H4 (cell line): ENCODE results near the gene GMEB2. TPM values are rescaled to one million over a fixed set of nuclear protein-coding genes. Genes with fewer than 3 reads are reported as not detected.
"Not testable (repeated sequence)": the region's sequence is repeated elsewhere in the genome, so short reads cannot be mapped to it uniquely, and the experiment has no call there.

ENCODE experiments used
- DNase-seq: peaks from one replicate; pipeline ENCODE4 v3.0.0-alpha.2; 2015; ENCODE audit warnings: low spot score
- total RNA-seq: library from RNA; depleted of rRNA; stranded (reverse); fragments of >200 nt; shearing (Covaris generic); gene quantifications from 2 replicates; pipeline ENCODE4 v1.2.3, GENCODE V29; 2014

GMEB2 gene
- total RNA-seq, 1 experiment from 2014 or later: 5.5 TPM

DNA sequence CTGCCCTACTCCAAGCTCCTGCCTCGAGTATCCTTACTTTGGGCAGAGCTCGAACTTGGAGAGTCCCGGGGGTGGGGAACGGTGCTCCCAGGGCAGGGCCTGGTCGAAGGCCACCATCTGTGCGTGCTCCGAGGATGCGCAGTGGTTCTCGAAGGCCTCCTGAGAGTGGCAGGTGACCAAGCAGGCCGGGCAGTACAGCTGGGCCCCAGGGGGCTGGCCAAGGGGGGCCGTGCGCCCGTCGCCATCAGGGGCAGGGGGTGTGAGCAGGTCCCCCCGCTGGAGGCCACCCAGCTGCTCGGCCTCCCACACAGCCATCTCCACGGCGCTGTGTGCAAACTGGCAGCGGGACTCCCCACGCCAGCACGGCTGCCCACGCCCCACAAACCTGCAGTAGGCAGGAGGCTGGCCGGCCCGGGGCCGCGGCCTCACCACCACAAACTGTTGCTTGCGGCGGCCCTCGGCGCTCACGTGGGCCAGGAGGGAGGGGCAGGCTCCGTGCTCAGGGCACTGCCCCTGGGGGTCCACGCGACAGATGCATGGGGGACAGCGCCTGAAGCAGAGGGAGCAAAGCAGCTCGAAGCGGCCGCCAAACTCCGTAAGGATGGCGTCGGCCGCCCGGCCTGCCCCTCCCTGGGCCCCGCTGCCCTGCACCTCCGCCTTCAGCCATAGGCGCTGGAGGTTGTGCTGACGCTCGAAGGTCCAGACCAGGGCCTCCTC is 54.7 kb downstream of the GMEB2 start:
- no peak for DNase-seq

DNA sequence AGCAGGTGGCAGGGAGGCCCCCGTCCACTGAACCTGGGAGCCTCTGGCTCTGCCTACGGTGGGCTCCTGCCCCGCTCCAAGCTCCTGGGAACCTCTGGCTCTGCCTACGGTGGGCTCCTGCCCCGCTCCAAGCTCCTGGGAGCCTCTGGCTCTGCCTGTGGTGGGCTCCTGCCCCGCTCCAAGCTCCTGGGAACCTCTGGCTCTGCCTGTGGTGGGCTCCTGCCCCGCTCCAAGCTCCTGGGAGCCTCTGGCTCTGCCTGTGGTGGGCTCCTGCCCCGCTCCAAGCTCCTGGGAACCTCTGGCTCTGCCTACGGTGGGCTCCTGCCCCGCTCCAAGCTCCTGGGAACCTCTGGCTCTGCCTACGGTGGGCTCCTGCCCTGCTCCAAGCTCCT is 55.8 kb downstream of the GMEB2 start:
- not testable (repeated sequence) for DNase-seq

DNA sequence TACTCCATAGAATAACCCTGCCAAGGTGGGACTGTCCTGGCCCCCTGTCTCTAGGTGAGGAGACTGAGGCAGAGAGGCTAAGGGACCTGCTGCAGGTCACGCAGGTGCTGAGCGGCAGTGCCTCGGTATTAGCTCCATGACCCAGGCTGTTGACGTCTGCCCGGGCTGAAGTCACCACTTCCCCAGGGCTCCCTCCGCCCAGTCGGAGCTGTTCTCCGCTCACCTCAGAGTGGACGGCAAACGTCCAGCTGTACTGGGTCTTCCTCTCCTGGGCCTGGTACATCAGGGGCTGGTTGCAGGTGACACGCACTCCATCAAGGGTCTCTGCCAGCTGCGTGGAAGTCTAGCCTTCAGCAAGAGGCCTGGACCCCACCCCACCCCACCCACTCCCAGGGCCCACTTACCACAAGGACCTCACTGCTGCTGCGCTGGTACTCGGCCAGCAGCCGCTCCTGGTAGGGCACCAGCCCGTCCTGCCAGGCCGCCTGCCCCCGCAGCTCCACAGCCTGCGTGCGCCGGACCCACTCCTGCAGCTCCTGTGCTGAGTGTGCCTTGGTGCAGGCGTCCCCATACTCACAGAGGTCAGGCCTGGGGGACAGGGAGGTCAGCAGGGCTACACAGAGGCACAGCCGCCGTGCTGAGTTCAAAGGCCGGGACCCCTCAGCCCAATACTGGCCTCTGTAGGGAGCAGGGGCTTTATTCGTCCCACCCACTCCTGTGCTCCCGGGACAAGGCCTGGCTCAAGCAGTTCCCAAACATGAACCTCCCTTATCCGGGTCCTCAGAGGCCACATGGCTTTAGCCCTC is 56.4 kb downstream of the GMEB2 start:
- DNase-seq: no peak

DNA sequence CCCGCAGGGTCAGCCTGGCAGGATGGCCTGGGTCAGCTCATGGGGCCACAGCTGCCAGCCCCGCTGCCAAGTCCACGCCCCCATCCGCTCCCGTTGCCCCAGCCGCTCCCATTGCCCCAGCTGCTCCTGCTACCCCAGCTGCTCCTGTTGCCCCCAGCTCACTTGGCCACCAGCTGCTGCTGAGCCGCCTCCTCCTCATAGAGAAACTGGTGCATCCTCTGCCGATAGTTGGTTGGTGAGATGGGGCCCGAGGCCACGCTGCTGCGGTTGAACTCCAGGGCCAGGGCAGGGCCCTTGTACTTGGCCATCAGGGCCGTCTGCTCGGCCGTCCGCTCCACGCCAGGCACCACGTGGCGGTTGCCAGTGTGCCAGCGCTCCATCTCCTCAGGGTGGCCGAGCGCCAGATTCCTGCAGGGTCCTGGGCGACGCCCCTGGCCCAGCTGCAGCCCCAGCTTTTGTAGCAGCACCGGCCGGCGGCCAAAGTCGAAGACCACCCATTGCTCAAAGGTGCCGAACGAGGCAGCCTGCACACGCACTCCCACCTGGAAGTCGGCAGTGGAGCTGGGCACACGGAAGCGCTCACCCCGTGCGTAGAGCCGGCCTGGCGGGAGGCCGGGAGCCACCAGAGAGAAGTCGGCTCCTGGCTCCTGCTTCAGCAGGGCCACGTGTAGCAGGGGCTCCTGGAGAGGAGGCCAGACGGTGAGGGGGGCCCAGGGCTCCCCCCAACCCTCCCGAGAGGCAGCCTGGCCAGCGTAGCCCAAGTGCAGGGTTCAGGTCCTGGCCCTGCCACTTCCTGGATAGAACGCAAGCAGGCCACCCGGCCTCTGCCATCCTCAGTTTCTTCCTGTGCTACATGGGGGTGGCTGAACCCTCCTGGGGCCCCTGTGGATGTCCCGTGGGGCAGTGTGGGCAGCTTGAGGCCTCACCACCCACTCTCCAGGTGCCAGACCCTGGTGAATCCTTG is 57.6 kb downstream of the GMEB2 start:
- DNase-seq: no peak

DNA sequence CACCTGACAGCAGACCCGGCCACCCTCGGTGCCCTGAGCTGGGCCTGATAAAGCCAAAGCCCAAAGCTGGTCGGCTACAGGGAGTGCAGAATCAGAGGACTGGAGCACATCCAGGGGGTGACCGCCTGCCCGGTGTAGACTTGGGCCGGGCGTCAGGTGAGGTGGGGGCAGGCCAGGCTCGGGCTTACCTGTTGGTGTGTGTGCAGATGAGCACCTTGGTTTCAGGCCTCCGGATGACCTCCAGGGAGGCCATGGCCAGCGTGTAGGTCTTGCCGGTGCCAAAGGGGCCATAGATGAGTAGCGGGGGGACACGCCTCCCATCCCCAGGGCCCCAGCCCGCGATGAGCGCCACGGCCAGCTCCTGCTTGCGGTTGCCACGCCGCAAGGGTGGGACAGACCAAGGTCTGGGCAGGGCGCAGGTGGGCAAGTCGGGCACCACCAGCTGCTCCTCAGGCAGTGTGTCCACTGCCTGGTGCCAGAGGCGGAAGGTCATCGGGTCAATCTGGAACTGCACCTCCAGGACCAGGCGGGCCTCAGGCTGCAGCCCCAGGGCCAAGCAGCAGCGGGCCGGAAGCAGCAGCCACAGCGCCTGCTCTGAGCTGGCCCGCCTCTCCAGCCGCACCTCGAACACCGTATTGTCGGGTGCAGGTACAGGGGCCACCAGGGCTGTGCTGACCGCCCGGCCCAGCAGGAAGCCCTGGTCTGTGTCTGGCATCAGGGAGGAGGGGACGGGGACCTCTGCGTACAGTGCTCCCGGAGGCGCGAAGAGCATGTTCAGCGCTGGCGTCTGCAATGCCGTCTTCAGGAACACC is 58.5 kb downstream of the GMEB2 start:
- no peak for DNase-seq

DNA sequence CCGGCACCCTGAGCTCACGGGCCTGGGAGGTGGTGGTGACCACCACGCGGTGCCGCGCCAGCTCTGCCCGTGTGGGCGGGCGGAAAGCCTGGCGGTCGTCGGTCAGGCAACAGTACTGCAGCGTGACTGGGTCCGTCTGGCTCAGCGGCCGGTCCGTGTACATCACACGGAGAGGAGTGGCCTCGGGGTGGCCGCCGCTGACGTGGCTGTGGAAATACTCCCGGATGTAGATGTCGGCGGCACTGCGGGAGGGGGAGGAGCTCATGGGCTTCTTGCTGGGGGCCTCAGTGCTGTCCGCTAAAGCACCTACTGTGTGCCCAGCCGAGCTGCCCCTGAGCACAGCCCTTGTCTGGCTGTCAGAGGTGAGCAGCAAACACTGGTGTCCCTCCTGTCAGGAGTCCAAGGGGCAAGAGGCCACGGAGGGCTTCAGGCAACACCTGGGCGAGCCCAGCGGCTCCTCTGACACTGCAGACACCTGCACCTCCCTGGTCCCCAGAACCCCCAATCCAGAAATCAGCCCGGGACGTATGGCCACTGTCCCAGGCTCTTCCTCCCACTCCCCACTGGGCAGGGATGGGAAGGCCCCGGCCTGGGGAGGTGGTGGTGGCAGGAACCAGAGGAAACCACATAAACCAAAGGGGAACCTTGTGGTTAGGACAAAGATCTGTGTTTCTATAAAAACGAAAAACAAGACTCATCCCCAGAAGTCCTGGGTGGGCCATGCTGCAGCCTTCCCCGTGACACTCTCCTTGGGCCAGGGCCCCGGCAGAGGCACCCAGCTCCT is 59.3 kb downstream of the GMEB2 start:
- no peak for DNase-seq

DNA sequence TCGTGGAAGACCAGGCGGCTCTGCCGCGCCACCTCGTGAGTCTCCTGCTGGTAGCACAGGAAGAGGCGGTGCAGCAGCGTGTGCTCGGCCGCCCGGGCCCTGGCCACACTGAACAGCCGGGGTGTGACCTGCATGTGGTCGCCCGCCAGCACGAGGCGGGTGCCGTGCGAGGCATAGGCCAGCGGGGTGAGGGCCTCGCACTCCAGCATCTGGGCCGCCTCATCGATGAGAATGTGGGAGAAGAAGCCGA is 59.8 kb downstream of the GMEB2 start:
- DNase-seq: no peak

DNA sequence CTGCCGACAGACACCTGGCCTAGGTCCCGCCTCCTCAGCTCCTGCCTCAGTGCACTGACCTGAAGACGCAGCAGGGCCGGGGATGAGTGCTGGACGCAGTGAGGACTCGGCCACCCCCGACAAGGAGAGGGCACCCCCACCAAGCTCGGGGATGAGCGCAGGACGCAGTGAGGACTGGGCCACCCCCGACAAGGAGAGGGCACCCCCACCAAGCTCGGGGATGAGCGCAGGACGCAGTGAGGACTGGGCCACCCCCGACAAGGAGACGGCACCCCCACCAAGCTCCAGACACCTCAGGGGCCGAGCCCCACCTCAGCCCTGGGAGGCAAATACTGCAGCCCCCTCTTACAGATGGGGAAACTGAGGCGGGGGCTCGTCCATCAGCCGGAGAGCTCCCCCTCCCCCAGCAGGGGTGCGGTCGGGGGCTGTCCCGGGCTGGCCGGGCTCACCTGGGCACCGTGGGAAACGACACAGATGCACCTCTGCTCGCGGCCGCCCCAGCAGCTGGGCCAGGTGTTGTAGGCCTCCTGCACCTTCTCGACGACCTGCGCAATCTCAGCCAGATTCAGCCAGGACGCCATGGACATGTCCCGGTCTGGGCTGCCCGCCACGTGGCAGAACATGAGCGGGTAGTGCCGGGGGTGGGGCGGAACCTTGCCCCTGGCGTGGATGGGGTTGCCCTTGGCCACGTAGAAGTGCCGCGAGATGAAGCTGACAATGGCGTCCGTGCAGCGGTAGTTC is 60.3 kb downstream of the GMEB2 start:
- DNase-seq: no peak

DNA sequence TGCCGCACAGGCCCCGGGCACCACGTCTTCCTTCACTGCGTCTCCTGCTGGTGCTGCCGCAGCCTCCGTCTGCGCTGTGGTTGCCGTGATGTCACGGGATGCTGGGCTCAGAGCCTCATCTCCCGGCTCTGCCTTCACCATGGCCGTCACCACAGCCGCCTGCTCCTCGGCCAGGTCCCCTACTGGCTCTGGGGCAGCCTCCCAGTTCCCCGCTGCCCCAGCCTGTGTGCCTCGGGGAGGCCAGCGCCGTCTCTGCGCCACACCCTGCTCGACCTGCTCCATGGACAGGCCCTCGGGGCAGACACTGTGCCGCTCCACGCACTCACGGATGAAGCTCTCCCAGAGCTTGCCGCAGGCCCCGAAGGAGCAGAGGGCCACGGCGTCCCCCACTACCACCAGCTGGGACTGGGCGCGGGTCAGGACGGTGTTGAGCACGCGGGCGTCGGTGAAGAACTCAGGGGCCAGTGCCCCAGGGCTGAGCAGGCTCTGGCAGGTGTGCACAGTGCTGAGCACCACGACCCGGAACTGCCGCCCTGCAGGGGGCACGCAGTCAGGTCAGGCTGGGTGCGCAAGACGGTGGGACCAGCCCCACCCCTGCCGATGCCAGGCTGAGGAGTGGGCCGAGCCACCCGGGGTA is 61.1 kb downstream of the GMEB2 start:
- no peak for DNase-seq

DNA sequence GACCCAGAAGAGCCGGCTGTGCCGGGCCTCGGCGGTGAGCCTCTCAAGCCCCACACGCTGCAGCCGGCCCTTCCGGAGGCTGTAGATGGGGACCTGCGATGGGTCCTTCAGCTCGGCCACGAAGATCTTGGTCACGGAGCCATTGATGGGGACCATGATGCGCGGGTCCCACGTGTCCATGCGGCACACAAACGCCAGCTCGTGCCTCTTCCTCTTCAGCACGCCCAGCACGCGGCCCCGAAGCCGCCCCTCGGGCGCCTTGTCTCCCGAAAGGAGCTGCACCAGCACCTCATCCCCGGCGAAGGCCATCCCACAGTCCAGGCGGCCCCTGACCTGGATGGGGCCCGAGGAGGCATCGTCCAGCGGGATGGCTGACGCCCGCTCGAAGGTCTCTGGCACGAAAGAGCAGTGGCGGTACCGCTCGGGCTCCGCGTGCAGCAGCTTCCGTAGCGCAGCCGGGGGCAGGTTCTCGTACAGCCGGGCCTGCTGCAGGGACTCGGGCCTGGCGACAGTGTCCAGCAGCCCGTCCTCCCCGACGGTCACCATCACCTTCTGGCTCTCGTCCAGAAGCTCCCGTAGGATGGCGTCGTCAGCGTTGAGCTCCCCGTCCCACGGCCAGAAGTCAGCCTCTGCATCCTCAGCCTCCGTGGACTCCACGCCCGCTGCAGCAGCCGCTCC is 61.7 kb downstream of the GMEB2 start:
- no peak for DNase-seq

DNA sequence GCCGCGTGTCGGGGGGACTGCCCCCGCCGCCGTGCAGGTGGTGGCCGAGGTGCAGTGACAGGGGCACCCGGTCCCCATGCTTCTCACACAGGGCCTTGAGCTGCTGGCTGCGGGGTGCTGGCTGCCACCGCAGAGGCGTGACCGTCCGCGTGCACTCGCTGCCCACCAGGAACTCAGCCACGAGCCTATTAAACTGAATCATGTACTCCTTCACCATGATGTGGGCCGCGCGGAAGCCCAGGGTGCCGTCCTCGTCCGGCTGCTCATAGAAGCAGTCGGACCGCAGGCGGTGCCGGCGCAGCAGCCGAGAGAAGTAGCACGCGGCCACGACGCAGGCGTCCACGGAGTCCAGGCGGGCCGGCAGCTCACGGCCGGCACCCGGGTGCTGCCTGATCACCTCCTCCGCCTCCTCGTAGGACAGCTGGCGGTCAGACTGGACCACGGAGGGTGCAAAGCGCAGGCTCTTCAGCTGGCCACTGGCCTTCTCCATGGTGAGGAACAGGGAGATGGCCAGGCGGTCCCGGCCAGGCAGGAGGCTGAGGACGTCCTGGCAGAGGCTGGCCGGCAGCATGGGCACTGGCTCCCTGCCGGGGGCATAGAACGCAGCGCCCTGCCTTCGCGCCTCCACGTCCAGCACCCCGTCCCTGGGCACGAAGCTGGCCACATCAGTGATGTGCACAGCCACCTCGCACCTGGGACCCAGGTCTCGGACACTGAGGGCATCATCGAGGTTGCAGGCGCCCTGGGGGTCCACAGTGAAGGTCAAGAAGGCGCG is 62.7 kb downstream of the GMEB2 start:
- DNase-seq: no peak

DNA sequence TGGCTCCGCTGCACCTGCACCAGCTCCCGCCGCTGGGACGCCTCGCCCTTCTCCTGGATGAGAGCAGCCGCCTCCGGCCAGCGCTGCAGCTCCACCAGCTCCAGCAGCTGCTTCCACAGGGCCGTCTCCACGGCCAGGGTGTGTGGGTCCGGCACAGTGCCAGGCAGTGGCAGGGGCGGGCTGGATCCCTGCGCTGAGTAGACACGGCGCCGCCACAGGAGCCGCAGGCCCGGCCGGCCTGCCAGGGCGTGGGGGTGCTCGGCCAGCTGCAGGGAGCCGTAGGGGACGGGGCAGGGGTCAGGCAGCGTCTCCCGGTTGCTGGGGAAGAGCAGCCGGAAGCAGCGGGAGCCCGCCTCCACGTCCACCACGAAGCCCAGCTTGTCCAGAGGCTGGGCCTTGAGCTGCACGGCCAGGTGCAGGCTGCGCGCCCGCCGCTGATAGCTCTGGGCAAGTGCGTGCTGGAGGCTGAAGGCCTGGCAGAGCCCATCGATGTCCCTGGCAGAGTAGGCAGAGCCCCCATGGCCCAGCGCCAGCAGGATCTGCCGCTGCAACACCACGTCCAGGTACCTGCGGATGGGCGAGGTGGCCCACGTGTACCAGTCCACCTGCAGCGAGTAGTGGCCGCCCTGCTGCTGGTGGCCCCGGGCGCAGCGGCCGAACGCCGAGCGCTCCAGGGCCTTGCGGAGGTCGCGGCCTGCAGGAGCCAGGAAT is 63.5 kb downstream of the GMEB2 start:
- no peak for DNase-seq

DNA sequence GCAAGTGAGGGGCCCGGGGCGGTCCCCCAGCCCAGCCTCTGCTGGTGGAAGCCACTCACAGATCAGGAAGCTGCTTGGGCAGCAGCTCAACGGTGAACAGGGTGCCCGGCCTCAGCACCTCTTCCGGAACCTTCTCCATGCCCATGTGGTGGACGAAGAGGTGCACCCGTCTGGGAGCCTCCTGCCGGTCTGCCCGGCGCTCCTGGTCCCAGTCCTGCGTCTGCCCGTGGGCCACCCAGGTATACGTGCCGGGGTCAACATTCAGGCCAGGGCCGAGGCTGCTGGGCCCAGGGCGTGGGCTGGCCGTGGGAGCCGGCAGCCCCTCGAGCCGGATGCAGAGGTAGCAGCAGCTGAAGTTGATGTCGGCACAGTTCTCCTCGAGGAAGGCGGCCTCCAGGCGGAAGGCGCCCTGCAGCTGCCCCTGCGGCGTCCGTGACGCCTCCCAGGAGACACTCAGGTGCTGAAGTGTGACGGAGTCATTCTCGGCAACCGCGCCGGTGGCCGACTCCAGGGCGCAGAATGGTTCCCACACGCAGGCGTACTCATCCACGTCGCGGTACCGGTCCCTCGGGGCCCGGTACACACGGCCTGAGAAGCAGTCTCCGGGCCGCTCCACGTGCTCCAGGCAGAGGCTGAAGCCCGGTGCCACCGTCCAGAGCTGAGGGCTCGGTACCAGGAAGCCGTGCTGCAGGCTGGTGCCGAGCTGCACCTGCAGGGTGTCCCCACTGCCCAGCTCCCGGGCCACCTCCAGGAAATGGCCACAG is 64.3 kb downstream of the GMEB2 start:
- no peak for DNase-seq

DNA sequence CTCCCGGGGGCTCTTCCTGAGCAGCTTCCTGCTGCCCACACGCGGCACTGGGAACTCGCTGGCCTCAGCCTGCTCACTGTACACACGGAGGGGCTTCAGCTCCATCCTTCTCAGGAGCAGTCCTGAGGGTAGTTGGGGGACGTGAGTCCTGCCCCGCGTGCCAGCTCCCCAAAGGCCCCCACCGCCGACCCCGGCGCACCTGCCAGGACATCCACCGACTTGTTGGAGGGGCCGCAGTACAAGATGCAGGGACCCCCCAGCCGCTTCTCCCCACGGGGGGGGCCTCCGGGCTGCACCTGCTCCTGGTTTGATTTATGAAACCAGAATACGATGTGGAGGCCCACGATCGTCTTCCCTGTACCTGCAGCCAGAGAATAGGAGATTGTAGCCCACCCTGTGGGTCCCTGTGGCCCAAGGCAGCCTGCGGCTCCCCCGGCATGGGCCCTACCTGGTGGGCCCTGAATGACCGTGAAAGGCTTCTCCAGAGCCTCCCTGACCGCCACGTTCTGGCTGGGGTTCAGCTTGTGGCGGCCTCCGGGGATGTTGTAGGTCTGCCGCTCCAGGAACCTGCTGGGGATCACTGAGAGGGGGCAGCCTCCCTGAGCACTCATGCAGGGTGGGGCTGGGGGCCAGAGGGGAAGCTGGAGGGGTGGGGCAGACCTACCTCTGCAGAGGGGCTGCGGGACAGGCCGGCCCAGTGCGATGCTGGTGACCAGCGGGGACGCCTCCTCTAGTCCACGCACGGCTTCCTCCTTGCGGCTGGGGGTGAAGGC is 65.1 kb downstream of the GMEB2 start:
- no peak for DNase-seq

DNA sequence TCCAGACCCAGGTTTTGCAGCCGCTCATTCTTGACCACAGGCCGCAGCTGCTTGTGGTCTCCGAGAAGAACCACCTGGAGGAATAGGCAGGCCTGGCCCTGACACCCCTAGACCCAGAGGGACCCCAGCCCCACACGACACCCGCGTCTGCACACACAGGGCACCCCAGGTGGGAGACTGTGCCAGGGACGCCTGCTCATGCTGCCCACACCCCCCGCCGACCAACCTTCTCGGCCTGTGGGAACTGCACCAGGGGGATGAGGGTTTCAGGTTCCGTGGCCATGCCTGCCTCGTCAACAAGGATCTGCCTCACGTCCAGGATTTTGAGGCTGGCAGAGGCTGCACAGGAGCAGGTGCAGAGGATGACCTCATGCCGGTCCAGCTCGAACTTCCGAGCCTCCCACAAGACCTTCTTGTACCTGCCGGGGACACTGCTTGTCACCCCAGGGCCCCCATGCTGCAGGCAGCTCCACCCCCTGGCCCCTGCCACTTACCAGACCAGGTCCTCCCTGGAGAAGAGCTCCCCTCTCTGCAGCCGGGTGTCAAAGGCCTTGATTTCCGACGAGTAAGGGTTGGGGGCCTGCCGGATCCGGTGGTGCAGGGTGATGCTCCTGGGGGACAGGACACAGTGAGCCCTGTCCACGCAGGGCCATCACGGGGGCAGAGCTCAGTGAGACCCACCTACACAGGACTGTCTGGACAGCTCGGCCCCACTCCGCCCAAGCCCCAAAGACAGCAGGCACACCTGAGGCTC is 65.9 kb downstream of the GMEB2 start:
- no peak for DNase-seq
